ENCODE measurements around the gene PDE4B.

GRCh38 chr1:66211521-66211920 lies 418.8 kb downstream of the PDE4B start:
- TF ChIP-seq CTCF (IDR thresholded peaks at IDR 0.05; ENCODE audit: low read depth, low read length), result no peak
- TF ChIP-seq EZH2phosphoT487 (IDR thresholded peaks at IDR 0.05; ENCODE audit: low read depth), result no peak
